Suprapubic skin (tissue), 3 donors: Measurements from ENCODE around the gene SIK3.

Experiments
- EP300 ChIP-seq: sonication (generic); formaldehyde crosslinking; IDR thresholded peaks from one replicate; pipeline ENCODE4 v1.6.1; 2017; ENCODE audit warnings: antibody characterized with exemption
- POLR2A ChIP-seq, 2 donors: fragments of 450-650 bp; IDR thresholded peaks; one replicate each; pipeline ENCODE4 v1.6.1; 2017; ENCODE audit warnings: antibody characterized with exemption in 2 of 2, mild to moderate bottlenecking in 2 of 2, moderate library complexity in 2 of 2
- TF ChIP-seq, protein P1 (sequence below), 2 donors: fragments of 200-600 bp in 1 of 2; fragments of 450-650 bp in 1 of 2; sonication (generic) in 1 of 2; IDR thresholded peaks; one replicate each; pipeline ENCODE4 v1.5.1; 2016 to 2019; ENCODE audit warnings: antibody characterized with exemption in 2 of 2, mild to moderate bottlenecking in 1 of 2, moderate library complexity in 1 of 2

DNA sequence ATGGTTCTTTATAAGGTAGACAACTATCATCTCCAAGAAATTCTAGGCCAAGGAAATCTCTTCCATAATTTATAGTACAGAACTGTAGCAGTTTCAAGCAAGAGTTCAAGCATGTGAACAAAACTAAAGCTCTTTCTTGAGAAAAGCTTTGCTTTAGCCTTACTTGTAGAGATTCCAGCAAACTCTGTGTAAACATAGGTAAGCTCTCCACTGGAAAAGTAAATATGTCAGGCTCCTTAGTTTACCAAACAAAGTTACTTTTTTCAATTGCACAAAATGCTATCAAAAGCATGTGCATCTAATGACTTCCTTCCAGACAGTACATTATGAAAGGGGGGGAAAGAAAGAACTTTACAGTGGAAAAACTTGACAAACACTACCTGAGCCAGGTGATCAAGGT lies 125.0 kb downstream of the SIK3 start:
- TF ChIP-seq, protein P1, sequence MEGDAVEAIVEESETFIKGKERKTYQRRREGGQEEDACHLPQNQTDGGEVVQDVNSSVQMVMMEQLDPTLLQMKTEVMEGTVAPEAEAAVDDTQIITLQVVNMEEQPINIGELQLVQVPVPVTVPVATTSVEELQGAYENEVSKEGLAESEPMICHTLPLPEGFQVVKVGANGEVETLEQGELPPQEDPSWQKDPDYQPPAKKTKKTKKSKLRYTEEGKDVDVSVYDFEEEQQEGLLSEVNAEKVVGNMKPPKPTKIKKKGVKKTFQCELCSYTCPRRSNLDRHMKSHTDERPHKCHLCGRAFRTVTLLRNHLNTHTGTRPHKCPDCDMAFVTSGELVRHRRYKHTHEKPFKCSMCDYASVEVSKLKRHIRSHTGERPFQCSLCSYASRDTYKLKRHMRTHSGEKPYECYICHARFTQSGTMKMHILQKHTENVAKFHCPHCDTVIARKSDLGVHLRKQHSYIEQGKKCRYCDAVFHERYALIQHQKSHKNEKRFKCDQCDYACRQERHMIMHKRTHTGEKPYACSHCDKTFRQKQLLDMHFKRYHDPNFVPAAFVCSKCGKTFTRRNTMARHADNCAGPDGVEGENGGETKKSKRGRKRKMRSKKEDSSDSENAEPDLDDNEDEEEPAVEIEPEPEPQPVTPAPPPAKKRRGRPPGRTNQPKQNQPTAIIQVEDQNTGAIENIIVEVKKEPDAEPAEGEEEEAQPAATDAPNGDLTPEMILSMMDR (IDR thresholded peaks at IDR 0.05), result no peak
- TF ChIP-seq POLR2A (IDR thresholded peaks at IDR 0.05) (no peak), EP300 (no peak)
